K562 (cell line): ENCODE results near the gene MGRN1. TPM values are rescaled to one million over a fixed set of nuclear protein-coding genes. Genes with fewer than 3 reads are reported as not detected.
A peak's percentile ranks its signal among the peaks of the same experiment; 100 is the strongest.

Experiments used
- CHD1 ChIP-seq: fragments of 200-600 bp; sonication (generic); IDR thresholded peaks from one replicate; pipeline ENCODE4 v1.6.1; 2012; ENCODE audit warnings: mild to moderate bottlenecking, moderate library complexity, low read length, inconsistent platforms
- CHD4 ChIP-seq: fragments of 200-600 bp; sonication (generic); IDR thresholded peaks from 3 replicates; pipeline ENCODE4 v1.6.1; 2012; ENCODE audit warnings: low read depth, mild to moderate bottlenecking, mixed read lengths, low read length, inconsistent platforms; ENCODE audit not compliant: insufficient read depth, insufficient replicate concordance, poor library complexity, severe bottlenecking
- CREM ChIP-seq: IDR thresholded peaks from 2 replicates; pipeline ENCODE4 v1.6.1; 2014; ENCODE audit warnings: antibody characterized with exemption, low read depth
- E2F6 ChIP-seq, 2 experiments: IDR thresholded peaks; 2 replicates each; pipeline ENCODE4 v1.6.1; 2011; ENCODE audit warnings: borderline replicate concordance in 1 of 2, control low read depth in 1 of 2, low read depth in 1 of 2, low read length in 1 of 2, mild to moderate bottlenecking in 1 of 2, mixed read lengths in 1 of 2, moderate library complexity in 1 of 2; ENCODE audit not compliant: insufficient read depth in 1 of 2, insufficient read length in 1 of 2, poor library complexity in 1 of 2, severe bottlenecking in 1 of 2; ENCODE audit errors: extremely low read depth in 1 of 2
- FOXA3 ChIP-seq, 2 experiments: fragments of 450-650 bp in 1 of 2; sonication (generic) in 1 of 2; formaldehyde crosslinking; IDR thresholded peaks in 1 of 2; conservative IDR thresholded peaks in 1 of 2; 2 replicates each; pipeline versions ENCODE4 v1.4.0 to v1.8.0; 2020 to 2022; ENCODE audit warnings: mild to moderate bottlenecking in 2 of 2, missing genetic modification reagents in 1 of 2
- HCFC1 ChIP-seq: IDR thresholded peaks from 2 replicates; pipeline ENCODE4 v1.6.1; 2012; ENCODE audit warnings: low read depth, low read length, improper control_type of control experiment
- JUND ChIP-seq, 2 experiments: IDR thresholded peaks; 2 replicates in 1 of 2; 3 replicates in 1 of 2; pipeline ENCODE4 v1.6.1; 2011; ENCODE audit warnings: borderline replicate concordance in 2 of 2, low read depth in 2 of 2, low read length in 2 of 2, improper control_type of control experiment in 1 of 2, missing biosample characterization in 1 of 2, missing genetic modification characterization in 1 of 2, missing genetic modification reagents in 1 of 2
- NEUROD1 ChIP-seq: fragments of 150-350 bp; IDR thresholded peaks from 2 replicates; pipeline ENCODE4 v1.6.1; 2014; ENCODE audit warnings: borderline replicate concordance, low read length, low read depth; ENCODE audit not compliant: partially characterized antibody
- NFRKB ChIP-seq: fragments of 450-650 bp; IDR thresholded peaks from 2 replicates; pipeline ENCODE4 v1.6.1; 2016; ENCODE audit warnings: low read depth
- PHF21A ChIP-seq: fragments of 450-650 bp; IDR thresholded peaks from 2 replicates; pipeline ENCODE4 v1.6.1; 2017; ENCODE audit warnings: low read depth, borderline replicate concordance
- PHTF2 ChIP-seq: fragments of 250-450 bp; sonication (Bioruptor Pico); IDR thresholded peaks from 2 replicates; pipeline ENCODE4 v1.5.0; 2021; ENCODE audit warnings: mild to moderate bottlenecking
- POLR2G ChIP-seq: fragments of 200-400 bp; formaldehyde crosslinking; IDR thresholded peaks from 2 replicates; pipeline ENCODE4 v1.6.1; 2017; ENCODE audit warnings: low read depth, mild to moderate bottlenecking, antibody characterized with exemption, low read length, moderate library complexity
- RBM25 ChIP-seq: fragments of 200-400 bp; formaldehyde crosslinking; IDR thresholded peaks from 2 replicates; pipeline ENCODE4 v1.6.1; 2018; ENCODE audit warnings: low read length, low read depth, moderate library complexity; ENCODE audit not compliant: severe bottlenecking
- SMAD4 ChIP-seq: fragments of 250-450 bp; sonication (Bioruptor Pico); conservative IDR thresholded peaks from 2 replicates; pipeline ENCODE4 v1.8.0; 2021; ENCODE audit warnings: inconsistent platforms, mild to moderate bottlenecking, moderate library complexity
- SPI1 ChIP-seq: IDR thresholded peaks from 2 replicates; pipeline ENCODE4 v1.6.1; 2011; ENCODE audit warnings: low read depth, low read length, control low read depth, borderline replicate concordance
- SUPT5H ChIP-seq: fragments of 450-650 bp; IDR thresholded peaks from 2 replicates; pipeline ENCODE4 v1.6.1; 2016
- TEAD4 ChIP-seq, 2 experiments: sonication (generic) in 1 of 2; formaldehyde crosslinking in 1 of 2; IDR thresholded peaks; 2 replicates each; pipeline versions ENCODE4 v1.6.1 to v1.8.0; 2012 to 2022; ENCODE audit warnings: borderline replicate concordance in 1 of 2, inconsistent platforms in 1 of 2, low read length in 1 of 2, mild to moderate bottlenecking in 1 of 2, missing genetic modification reagents in 1 of 2
- ZBTB9 ChIP-seq: fragments of 450-650 bp; formaldehyde crosslinking; IDR thresholded peaks from 2 replicates; pipeline ENCODE4 v1.4.0; 2020; ENCODE audit warnings: mild to moderate bottlenecking, moderate library complexity
- ZNF146 ChIP-seq: IDR thresholded peaks from one replicate; pipeline ENCODE4 v1.6.1; 2018; ENCODE audit warnings: missing compliant biosample characterization; ENCODE audit not compliant: unreplicated experiment
- ZNF165 ChIP-seq: fragments of 250-450 bp; sonication (Bioruptor Pico); IDR thresholded peaks from 2 replicates; pipeline ENCODE4 v1.4.0; 2020; ENCODE audit warnings: borderline replicate concordance
- ZNF431 ChIP-seq: sonication (generic); formaldehyde crosslinking; IDR thresholded peaks from 2 replicates; pipeline ENCODE4 v1.8.0; 2022; ENCODE audit warnings: mild to moderate bottlenecking, missing genetic modification reagents
- polyA plus RNA-seq, 8 experiments: library from polyadenylated mRNA; depleted of rRNA in 4 of 8; stranded (reverse) in 5 of 8; unstranded in 3 of 8; fragments of >200 nt; fragmentation: Nextera tagmentation in 2 of 8; fragmentation: Illumina TruSeq in 1 of 8; extraction: Ambion mirVana in 2 of 8; extraction: Trizol in 1 of 8; gene quantifications; 2 replicates each; pipeline versions ENCODE4 v1.2.1 to v1.2.3, GENCODE V29; 2011 to 2014; ENCODE audit warnings: inconsistent platforms in 1 of 8, missing spikeins in 1 of 8
- total RNA-seq, 7 experiments: library from RNA; depleted of rRNA in 6 of 7; stranded (reverse); fragments of >200 nt in 6 of 7; fragmentation: Illumina TruSeq in 2 of 7; extraction: Trizol in 2 of 7; gene quantifications; 2 replicates each; pipeline versions ENCODE4 v1.2.1 to v1.2.3, GENCODE V29; 2011 to 2021; ENCODE audit warnings: low replicate concordance in 1 of 7
- TF ChIP-seq, protein P1 (sequence below), 2 experiments: fragments of 450-650 bp in 1 of 2; sonication (generic) in 1 of 2; formaldehyde crosslinking; conservative IDR thresholded peaks; 2 replicates each; pipeline versions ENCODE4 v1.4.0 to v1.8.1; 2020 to 2022; ENCODE audit warnings: mild to moderate bottlenecking in 1 of 2, missing genetic modification reagents in 1 of 2
- TF ChIP-seq, protein P2 (sequence below): fragments of 450-650 bp; IDR thresholded peaks from 2 replicates; pipeline ENCODE4 v1.6.1; 2016; ENCODE audit warnings: low read depth, mild to moderate bottlenecking, moderate library complexity

MGRN1 gene
- total and polyA plus RNA-seq, 9 of the 15 experiments (the other 6 are each of a cell fraction or from before 2014, with no cell fraction given): 0.15 to 37.9 (median 6.0) TPM

GRCh38 chr16:4693296-4693955 lies 68.8 kb downstream of the MGRN1 start, which contains the start of gene NUDT16L1 (continued):
- no peak for TF ChIP-seq FOXA3 (CRISPR knock-in tag; conservative IDR thresholded peaks at IDR 0.05 in 1 of 2, IDR thresholded peaks at IDR 0.05 in 1 of 2)
- no peak for TF ChIP-seq NFRKB
- TF ChIP-seq ZBTB9 (CRISPR knock-in tag): 0 out of 2 replicates have a peak, but pooled peaks have one; percentile 61
- peak; percentile 16 to 33 for TF ChIP-seq E2F6 (IDR thresholded peaks at IDR 0.05; ENCODE audit: borderline replicate concordance in 1 of 2, extremely low read depth in 1 of 2, insufficient read depth in 1 of 2, insufficient read length in 1 of 2, low read depth in 1 of 2, low read length in 1 of 2, poor library complexity in 1 of 2, severe bottlenecking in 1 of 2)
- TF ChIP-seq TEAD4 (IDR thresholded peaks at IDR 0.05; ENCODE audit: low read length): no peak
- TF ChIP-seq TEAD4 (CRISPR knock-in tag; IDR thresholded peaks at IDR 0.05; ENCODE audit: borderline replicate concordance): no peak
- no peak for TF ChIP-seq PHTF2 (CRISPR knock-in tag)
- peak; percentile 29 for TF ChIP-seq NEUROD1
- TF ChIP-seq CREM: peak; percentile 88
- TF ChIP-seq ZNF165 (CRISPR knock-in tag): no peak
- 0 out of 2 replicates have a peak, but pooled peaks have one; percentile 35 for TF ChIP-seq JUND (IDR thresholded peaks at IDR 0.05; ENCODE audit: borderline replicate concordance, low read depth, low read length)
- TF ChIP-seq JUND (tag; IDR thresholded peaks at IDR 0.05; ENCODE audit: borderline replicate concordance, low read depth, low read length): no peak; the same call in 2 of the 3 replicates
- TF ChIP-seq ZNF431 (CRISPR knock-in tag): no peak
- TF ChIP-seq POLR2G: peak; percentile 92
- no peak for TF ChIP-seq PHF21A
- TF ChIP-seq SMAD4 (CRISPR knock-in tag): no peak
- 0 out of 2 replicates have a peak, but pooled peaks have one; percentile 39 for TF ChIP-seq HCFC1
- TF ChIP-seq ZNF146 (CRISPR knock-in tag): no peak
- no peak for TF ChIP-seq CHD1
- no peak for TF ChIP-seq CHD4
- TF ChIP-seq, protein P1, sequence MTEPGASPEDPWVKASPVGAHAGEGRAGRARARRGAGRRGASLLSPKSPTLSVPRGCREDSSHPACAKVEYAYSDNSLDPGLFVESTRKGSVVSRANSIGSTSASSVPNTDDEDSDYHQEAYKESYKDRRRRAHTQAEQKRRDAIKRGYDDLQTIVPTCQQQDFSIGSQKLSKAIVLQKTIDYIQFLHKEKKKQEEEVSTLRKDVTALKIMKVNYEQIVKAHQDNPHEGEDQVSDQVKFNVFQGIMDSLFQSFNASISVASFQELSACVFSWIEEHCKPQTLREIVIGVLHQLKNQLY (CRISPR knock-in tag; conservative IDR thresholded peaks at IDR 0.05): no peak
- TF ChIP-seq SUPT5H: peak; percentile 65
- TF ChIP-seq, protein P2, sequence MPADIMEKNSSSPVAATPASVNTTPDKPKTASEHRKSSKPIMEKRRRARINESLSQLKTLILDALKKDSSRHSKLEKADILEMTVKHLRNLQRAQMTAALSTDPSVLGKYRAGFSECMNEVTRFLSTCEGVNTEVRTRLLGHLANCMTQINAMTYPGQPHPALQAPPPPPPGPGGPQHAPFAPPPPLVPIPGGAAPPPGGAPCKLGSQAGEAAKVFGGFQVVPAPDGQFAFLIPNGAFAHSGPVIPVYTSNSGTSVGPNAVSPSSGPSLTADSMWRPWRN: no peak
- no peak for TF ChIP-seq SPI1
- TF ChIP-seq RBM25: peak; percentile 100
